GM18868 (cell line): ENCODE measurements around the gene NTF3.

Source experiments
- ATAC-seq: cut with Tn5 transposase; IDR thresholded peaks from one replicate; pipeline ENCODE4 v1.9.1; 2021; ENCODE audit warnings: mild to moderate bottlenecking, moderate library complexity; ENCODE audit not compliant: unreplicated experiment

Gene NTF3

DNA sequence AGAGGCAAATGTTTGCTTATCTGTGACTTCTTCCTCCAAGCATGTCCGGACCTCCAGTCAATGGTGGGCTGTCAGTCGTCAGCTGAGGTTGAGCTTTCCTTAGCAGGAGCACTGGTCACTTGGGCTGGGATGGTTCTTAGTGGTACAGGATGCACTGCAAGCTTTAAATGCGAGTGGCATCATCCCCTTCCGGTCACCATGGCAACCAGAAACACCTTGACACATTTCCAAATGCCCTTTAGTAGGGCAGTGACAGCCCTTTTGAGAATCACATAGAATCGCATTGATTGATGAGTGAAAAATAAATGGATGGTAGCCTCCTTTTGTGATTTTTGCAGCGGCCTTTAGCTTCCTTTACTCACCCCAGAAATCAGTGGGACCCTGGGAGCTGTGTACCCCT is 24.1 kb downstream of the NTF3 start:
- no peak for ATAC-seq

DNA sequence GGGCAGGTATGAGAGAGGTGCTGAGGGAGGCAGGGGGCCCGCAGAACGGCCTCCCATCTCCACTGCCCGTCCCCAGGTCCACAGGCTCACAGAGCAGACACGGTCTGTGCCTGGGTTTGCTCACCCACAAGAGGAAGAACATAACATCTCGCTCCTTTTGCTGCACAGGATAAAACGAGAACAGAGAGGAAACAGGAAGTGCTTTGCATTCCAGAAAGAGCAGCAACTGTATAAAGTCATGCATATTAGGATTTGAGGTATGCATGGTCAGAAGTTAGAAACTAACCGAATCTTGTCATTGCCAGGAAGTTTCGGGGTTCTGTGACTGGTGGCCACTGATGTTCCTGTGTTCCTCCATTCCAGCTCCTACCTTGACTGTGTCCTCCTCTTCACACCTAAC is 25.0 kb downstream of the NTF3 start:
- ATAC-seq, result no peak

DNA sequence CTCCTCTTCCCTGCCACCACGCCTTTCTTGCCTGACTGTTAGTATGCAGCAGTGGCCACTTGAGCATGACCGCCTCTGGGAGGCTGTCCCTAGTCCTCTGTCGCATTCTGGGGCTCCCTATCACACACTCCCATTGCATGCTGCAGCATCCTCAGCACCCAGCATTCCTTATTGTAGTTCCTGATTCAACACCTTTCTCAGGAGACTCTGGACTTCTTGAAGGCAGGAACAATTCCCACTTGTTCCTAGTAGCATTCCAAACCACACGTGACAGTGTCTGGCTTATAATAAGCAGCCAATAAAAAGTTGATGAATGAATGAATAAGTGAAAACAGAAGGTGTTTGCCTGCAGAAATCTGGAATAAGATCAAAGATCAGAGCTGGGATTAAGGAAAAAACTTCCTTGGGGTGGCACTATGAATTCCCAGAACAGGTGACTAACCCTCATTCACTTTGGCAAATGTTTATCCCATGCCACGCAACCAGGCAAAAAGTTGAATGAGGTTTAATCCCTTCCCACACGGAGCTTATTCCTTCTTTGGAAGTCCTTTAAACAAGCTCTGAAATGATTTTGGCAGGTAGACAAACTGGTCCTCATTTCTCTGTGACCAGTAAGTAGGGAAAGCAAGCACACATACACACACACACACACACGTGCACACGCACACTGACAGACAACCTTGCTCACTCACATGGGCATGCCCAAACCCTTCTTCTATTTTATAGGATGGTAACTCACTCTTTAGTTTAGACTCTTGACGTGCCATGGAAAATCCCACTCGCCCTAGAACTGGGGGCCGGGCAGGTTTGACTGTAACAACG is 26.5 kb downstream of the NTF3 start:
- ATAC-seq, result no peak

DNA sequence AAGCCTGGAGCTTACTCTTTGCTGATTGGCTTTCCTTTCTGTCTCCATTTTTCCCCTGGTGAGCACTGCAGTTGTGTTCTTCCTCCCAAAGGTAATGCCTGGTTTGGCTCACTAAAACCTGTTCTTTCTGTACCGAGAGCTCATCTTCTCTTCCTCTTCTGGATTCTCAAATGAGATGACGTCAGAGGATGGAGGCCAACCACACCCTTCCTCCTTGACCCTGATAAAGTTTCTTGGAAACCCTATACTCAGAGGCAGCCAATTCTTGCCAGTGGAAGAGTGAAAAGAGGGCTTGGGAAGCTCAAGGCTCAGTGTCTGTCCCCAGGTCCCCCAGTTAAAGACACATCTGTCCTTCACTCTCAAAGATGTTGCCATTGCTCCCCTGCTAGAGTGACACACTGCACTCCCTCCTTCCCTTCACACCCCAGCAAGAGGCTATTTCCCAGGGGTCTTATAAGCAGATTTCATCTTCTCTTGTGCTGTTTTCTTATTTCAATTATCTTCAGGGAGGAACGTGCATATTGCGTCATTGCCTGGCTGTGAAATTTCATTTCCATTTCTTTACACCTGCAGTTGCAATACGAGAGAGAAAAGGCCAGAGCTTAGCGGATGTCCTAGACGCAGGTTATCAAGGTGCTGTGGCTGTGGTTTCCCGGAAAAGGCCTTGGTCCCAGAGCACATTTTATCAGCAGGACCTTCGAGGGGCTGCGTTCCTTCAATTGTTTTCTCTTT is 27.3 kb downstream of the NTF3 start:
- no peak for ATAC-seq

DNA sequence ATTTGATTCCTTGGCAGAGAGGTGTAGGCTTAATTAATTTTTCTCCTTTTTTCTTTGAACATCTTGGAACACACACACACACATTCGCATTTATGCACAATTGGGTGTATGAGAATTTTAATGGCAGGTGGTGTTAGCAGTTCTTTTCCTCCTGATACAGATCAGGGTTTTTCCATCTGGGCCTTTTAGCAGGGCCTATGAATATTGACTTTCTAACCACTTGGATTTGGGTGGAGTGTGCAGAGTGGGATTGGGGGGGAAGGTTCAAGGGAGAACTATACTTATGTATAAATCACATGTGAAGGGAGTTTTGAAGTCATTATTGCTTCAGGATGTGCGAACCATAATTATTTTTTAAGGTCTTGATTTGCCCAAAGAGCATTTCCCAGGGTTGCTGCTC is 28.9 kb downstream of the NTF3 start:
- no peak for ATAC-seq

DNA sequence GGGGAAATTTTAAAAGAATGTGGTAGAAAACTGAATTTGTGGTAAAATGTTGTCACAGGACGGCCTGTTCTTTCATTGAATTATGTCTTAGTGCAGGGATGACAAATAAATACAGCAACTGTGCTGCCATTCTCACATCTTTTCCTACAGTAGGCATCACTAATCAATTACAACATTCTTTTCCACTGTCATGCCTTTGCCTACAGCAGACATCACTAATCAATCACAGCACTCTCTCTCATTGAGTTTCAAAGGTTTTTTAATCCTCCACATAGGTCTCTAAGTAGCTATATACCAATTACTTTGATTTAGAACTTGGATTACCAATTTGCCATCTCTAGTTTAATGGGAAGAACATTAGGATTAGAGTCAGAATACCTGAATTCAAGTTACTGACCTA is 30.1 kb downstream of the NTF3 start:
- ATAC-seq, result no peak

DNA sequence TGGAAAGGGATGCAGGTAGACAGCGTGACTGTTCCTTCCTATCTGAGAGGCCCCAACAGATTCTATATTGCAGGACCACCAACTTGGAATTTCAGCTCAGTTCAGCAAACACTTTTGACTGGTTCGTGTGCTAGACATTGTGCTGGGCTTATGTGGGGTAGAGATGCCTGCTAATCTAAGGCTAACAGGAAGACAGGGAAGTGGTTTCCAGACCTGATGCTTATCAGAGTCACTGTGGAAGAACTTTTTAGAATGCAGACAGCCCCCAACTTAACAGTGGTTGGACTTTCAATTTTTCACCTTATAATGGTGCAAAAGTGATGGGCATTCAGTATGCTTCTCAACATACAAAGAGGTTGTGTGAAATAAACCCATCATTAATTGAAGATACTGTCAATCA is 32.2 kb downstream of the NTF3 start:
- ATAC-seq, result no peak

DNA sequence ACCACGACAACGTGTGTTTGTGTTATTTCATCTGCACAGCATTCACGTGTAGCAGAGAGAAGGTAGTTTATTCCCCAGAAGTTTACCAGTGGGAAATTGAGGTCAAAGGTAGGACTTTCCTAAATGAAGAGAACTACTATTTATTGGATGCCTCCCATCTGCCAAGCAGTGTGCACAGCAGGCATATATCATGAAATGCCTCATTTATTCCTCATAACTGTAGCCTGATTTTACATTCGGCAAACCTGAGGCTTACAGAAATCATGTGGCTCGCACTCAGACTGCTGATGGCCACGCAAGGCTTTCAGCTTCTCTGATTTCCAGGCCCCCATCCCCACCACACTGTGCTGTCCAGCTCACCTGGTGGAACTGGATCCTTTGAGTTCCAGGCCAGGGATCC is 33.5 kb downstream of the NTF3 start:
- no peak for ATAC-seq

DNA sequence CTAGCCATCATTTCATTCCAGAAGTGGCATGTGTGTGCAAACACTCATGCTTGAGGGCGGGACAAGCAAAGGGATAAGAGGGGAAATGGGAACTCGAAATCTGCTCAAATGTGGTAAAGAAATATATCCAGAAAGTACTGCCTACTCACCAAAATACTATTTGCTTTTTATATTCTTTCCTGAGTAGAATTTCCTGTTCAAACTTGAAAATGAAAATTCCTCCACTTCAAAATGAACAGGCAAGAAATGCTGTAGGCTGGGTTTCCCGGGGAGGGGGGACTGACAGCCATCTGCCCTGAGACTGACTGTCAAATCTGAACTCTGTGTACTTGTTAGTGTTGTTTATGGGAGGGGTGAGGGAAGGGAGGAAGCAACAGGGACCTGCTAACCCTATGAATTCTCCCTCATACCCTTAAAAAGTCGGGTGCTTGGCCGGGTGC is 34.6 kb downstream of the NTF3 start:
- ATAC-seq, result no peak

DNA sequence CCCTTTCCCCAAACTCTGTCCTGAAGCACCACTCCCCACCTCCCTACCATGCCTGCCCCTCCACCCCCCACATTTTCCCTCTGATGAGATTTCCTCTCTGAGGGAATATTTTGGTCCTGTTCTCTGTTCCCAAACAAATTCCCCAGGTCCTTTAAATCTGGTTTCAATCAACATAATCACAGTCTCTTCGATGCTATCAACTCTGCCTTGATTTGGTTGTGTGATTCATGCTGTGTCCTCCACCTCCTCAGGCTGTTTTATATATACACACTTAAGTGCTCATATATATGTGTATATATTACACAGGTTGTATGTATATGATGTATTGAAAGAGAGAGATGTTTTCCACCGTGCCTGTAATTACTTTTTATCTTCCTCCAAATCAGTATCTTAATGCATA is 36.0 kb downstream of the NTF3 start:
- no peak for ATAC-seq

DNA sequence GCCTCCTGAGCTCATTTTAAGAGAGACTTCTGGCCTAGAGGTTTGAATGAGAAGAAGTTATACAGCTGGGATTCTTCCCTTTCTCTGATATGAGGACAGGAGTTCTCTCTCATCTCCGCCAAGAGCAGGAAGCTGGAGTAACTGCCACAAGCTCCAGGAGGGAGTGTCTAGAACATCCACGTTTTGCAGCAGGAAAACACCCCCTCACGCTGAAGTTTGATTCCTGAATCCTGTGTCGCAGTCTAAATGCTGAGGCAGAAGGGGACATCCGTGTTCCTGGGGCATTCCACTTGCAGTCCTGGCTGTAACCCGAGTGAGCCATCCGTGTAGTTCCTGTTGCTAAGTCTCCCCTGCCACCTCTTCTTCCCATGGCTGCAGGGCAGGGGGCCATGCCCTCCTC is 38.3 kb downstream of the NTF3 start:
- ATAC-seq, result no peak

DNA sequence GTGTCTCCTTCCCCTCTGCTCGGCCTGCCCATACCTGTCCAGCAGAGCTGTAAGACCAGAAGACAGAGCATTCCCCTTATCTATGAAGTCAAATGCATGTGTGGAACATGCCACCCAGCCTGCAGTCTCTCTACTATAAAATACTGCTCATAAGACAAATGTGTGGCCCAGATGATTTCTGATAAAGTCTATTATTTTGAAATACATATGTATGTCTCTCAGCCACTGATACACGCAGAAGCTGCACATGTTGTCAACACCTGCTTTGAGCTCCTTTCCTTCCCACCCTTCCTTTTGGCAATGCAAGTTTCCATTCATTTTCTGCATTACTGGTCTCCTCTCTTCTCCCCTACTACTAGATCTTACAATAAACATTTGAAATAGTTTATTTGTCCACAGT is 38.8 kb downstream of the NTF3 start:
- ATAC-seq, result no peak

DNA sequence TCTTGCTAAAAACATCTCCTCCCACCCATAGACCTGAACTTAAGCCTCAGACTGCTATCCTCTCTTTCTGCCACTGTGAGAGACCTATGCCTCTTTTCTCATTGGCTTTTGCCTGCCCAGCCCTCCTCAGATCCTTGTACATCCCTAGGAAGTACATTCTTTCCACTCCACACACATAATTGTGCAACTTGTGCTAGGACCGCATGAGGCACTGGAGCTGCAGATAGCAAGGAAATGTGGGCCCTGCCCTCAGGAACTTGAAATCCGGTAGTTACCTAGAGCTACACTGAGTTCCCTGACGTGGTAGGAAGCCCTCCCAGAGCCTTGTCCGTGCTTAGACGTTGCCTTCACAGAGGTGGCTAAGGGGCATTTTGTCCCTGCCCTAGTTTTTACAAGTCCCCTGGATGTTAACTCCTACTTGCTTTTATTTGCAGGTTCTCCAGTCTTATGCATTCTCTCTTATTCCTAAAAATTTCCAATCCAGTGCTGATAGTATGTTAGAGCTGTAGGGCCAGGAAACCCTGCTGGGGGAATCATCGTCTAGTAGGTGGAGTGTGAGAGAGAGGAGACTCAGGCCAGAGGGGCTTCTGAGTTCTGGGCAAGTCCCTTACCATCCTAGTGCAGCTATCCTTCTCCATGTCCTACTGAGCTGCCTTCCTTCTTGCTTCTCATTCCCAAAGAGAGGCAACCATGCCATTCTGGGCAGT is 41.3 kb downstream of the NTF3 start:
- ATAC-seq, result no peak

DNA sequence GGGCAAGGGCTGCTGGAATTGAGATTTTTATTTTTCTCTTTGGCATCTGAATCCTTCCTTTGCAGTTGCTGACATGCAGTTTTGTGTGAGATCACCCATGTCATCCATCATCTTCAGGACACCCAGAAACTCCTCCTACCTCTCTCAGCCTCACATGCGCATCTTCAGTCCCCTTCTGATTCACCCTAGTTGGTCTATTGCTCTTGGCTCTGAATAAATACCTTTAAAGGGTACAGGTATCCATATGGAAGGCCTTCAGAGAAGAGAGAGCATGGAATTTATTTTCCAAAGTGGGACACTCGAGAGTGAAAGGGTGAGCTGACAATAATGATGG is 41.8 kb downstream of the NTF3 start:
- ATAC-seq, result no peak

DNA sequence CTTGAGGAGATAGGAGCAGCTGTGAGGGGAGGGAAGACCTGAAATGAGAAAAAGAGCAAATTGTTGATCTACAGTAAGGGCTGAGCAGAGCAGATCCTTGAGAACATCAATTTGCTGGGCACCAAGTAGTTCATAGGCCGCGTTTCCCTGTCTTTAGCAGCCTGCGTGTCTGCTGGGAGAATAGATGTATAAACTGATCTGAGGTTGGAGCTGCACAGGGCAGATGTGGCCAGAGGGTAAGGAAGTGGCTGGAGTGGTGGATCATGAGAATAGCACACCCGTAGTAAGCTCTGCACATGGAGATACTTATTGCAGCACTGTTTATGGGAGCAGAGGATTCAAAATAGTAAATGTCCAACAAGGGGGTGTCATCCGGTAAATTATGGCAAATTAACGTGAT is 44.4 kb downstream of the NTF3 start:
- ATAC-seq, result no peak

DNA sequence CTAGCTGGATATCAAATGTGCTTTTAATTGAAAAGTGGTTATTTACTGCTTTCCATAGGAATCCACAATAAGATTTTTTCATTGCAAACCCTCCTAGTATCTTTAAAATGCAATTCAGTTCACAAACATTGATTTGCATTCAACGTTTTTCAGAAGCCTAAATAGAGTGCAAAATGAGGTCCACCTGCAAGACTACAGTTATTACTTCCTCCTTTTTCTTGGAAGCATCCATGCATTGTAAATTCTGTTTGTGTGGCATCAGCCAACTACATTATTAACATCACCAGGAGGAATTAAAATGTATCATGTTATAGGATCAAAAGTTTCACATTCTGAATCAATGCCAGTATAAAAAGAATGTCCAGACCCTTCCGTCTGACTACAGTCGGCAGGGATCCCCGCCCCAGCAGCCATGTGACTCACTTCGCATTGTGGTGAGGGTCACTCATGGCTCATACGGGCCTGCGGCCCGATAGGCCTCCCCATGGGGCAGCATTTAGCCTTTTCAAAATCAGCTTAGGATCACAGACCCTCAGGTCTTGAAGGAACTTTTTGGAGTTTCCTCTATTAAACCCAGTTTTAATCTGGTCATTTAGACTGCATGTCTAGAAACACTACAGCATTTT is 46.3 kb downstream of the NTF3 start:
- no peak for ATAC-seq

DNA sequence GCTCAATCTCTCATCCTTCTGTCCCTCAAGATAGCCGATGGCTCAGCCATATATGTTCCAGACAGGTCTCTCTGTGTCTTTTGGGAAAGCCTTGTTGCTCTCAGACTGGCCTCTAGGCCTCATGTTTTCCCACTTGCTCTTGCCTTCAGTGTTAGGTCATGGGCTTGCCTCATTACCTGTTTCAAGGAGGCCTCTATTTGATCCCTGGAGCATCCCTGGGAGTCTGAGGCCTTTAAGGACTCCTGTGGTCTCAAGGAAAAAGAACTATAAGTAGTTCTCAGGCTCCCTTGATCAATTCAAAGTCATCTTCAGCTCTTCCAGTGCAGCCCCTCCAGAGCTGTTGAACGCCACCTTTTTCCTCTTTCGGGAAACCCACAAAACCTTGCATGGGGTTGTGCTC is 47.9 kb downstream of the NTF3 start:
- no peak for ATAC-seq

DNA sequence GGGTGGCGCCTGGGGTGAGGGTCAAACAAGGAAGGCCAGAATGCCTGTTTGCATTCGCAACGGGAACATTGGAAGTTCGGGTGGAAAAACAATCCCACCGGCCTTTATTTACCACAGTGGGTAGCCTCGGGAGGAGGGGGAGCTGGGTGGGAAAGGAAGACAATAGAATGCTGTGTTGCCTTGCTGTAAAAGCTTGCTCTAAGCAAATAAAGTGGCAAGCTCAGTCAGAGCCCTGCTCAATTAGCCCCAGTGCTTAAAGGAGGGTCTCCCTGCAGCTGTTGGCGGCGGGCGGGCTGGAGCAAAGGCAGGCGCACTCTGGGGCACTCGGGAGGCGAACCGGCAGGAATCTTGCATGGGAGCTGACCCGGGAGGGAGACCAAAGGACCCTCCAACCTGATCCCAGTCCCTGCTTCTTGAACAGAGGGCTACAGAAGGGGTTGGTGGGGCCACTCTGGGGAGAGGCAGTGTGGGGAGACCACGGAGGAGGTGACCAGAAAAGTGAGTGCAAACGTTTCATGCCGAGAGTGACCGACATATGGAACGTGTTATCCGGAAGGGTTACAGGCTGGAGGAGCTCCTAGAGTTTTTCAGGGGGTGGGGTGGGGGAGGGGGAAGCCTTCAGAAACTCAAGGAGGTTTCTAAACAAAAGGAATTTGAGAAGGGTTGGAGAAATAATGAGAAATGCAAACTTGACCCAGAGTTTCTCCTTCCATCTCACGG is 48.5 kb downstream of the NTF3 start:
- no peak for ATAC-seq

DNA sequence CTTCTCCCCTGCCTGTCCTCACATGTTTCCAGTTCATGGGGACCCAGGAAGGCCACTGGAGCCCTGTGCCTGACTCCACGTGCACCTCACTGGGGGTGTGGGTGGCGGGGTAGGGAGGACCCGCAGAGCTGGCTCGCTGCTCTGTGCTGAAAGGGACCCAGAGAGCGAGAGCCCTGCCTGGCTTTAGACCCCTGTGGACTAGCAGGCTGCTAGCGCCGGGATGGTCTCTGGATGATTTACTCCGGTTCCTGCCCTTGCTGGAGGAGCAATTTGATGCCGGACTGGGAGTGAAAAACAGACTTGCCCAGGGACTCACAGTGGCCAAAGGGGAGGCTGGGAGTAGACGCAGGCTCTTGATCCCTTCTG is 49.0 kb downstream of the NTF3 start:
- no peak for ATAC-seq

DNA sequence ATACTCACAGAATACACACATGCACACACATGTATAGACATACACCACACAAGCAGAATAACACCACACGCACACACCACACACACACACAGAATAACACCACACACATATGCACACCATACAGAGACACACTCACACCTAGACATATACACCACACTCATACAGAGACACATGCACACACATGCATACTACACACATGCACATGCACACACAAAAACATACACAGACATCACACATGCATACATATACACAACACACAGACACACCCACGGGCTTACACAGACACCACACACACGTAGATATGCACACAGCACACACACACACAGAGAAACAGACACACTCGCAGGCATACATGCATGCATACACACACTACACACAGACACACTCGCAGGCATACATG is 49.7 kb downstream of the NTF3 start:
- no peak for ATAC-seq

DNA sequence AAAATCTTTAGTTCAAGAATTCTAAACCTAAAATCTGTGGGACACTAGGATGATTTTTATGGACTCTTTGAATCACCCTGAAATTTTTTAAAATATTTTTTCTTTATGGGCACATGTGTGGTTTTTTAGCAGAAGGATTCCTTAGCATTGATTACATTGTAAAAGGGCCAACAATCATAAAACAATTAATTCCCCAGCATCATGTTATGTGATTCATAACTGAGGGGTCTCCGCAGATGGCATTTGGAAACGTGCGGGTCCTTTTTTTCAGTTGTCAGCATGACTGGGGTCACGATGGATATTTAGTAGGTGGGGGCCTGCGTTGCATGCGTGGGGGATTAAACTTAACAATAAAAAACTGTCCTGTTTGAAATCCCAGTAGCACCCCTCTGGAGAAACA is 52.5 kb downstream of the NTF3 start:
- ATAC-seq, result no peak
